Hepatocyte (in vitro differentiated cells): ENCODE data around the gene ARMC7.

Source experiments
- CTCF ChIP-seq: fragments of 200-600 bp; sonication (generic); IDR thresholded peaks from 2 replicates; pipeline ENCODE4 v1.5.1; 2016; ENCODE audit warnings: antibody characterized with exemption, mild to moderate bottlenecking; ENCODE audit not compliant: poor library complexity
- EZH2 ChIP-seq: fragments of 200-600 bp; sonication (generic); IDR thresholded peaks from 2 replicates; pipeline ENCODE4 v1.6.1; 2016; ENCODE audit warnings: antibody characterized with exemption, mild to moderate bottlenecking, borderline replicate concordance
- EZH2phosphoT487 ChIP-seq: fragments of 200-600 bp; sonication (generic); IDR thresholded peaks from one replicate; pipeline ENCODE4 v1.6.1; 2018; ENCODE audit warnings: antibody characterized with exemption, mild to moderate bottlenecking, low read depth, moderate library complexity; ENCODE audit not compliant: unreplicated experiment, severe bottlenecking

- no peak for TF ChIP-seq CTCF
- TF ChIP-seq EZH2, result no peak
- TF ChIP-seq EZH2phosphoT487, result no peak
These were observed 35.2 kb upstream of the ARMC7 start for GRCh38 chr17:75074532-75074931.
